Natural killer cell treated with Interleukin-12 subunit alpha and Interleukin-12 subunit beta and Interleukin-15 and Interleukin-18, amount 100 ng/mL, for 72 hours (primary cell): Measurements from ENCODE around the gene RIN2. TPM values are rescaled to one million over a fixed set of nuclear protein-coding genes. Genes with fewer than 3 reads are reported as not detected.
"Not testable (repeated sequence)": the region's sequence is repeated elsewhere in the genome, so short reads cannot be mapped to it uniquely, and the experiment has no call there.

ENCODE experiments used
- ATAC-seq, 2 donors: fragments of 150-1000 bp; cut with Tn5 transposase in 1 of 2; sonication (Bioruptor Pico), chemical (Tn5 transposase) in 1 of 2; 2 replicates each; pipeline ENCODE4 v1.10.0; 2021
- DNase-seq: peaks from one replicate; pipeline ENCODE4 v3.0.0; 2022; ENCODE audit warnings: low spot score
- H3K27ac Mint-ChIP-seq, 2 donors: 1 replicate in 1 of 2; 2 replicates in 1 of 2; pipeline ENCODE4 v1.8.0; 2022; ENCODE audit warnings: mixed read lengths in 2 of 2, mild to moderate bottlenecking in 1 of 2, moderate library complexity in 1 of 2
- H3K27me3 Mint-ChIP-seq, 2 donors: 1 replicate in 1 of 2; 2 replicates in 1 of 2; pipeline ENCODE4 v1.8.0; 2022; ENCODE audit warnings: mixed read lengths in 2 of 2
- H3K36me3 Mint-ChIP-seq: one replicate; pipeline ENCODE4 v1.8.0; 2022; ENCODE audit warnings: mixed read lengths
- H3K4me1 Mint-ChIP-seq, 2 donors: 1 replicate in 1 of 2; 2 replicates in 1 of 2; pipeline ENCODE4 v1.8.0; 2022; ENCODE audit warnings: low read depth in 2 of 2, mixed read lengths in 2 of 2, mild to moderate bottlenecking in 1 of 2
- H3K4me3 Mint-ChIP-seq: one replicate; pipeline ENCODE4 v1.8.0; 2022; ENCODE audit warnings: mixed read lengths
- H3K9me3 Mint-ChIP-seq: 2 replicates; pipeline ENCODE4 v1.8.0; 2022; ENCODE audit warnings: mixed read lengths
- total RNA-seq, 2 donors: library from RNA; stranded (reverse); gene quantifications; one replicate each; pipeline ENCODE4 v1.2.3, GENCODE V29; 2022

The RIN2 gene
- total RNA-seq, 2 donors from 2014 or later, result not detected

GRCh38 chr20:19793716-19794115 is 35.7 kb downstream of the RIN2 start:
- no peak for DNase-seq
- no peak overlapping the region for H3K27ac Mint-ChIP-seq

GRCh38 chr20:19794941-19795340 is 36.9 kb downstream of the RIN2 start:
- ATAC-seq (no peak), DNase-seq (no peak)
- peaks cover 9 to 13% of the 10 kb centered on the region in 2 donors for H3K27me3 Mint-ChIP-seq
- H3K4me3 Mint-ChIP-seq, result no peak overlapping the region
- H3K4me1 Mint-ChIP-seq, result no peaks in the 10 kb centered on the region
- H3K9me3 Mint-ChIP-seq, result no peaks in the 10 kb centered on the region
- H3K36me3 Mint-ChIP-seq, result no peaks in the 10 kb centered on the region
- no peak overlapping the region for H3K27ac Mint-ChIP-seq

More at GRCh38 chr20:19793716-19794115, 35.7 kb downstream of the RIN2 start:
- H3K9me3 Mint-ChIP-seq, result no peaks in the 10 kb centered on the region
- no peaks in the 10 kb centered on the region for H3K4me1 Mint-ChIP-seq
- no peak overlapping the region for H3K4me3 Mint-ChIP-seq
- no peak for ATAC-seq
- H3K27me3 Mint-ChIP-seq, result peaks cover 16 to 19% of the 10 kb centered on the region in 2 donors
- no peaks in the 10 kb centered on the region for H3K36me3 Mint-ChIP-seq

- no peak for ATAC-seq
Measured at GRCh38 chr20:19799325-19799724, 41.3 kb downstream of the RIN2 start.

GRCh38 chr20:19802099-19802491 is 44.0 kb downstream of the RIN2 start:
- Mint-ChIP-seq H3K27me3 (peaks cover 8 to 10% of the 10 kb centered on the region in 2 donors), H3K36me3 (no peaks in the 10 kb centered on the region), H3K27ac (no peak overlapping the region), H3K4me3 (no peak overlapping the region), H3K9me3 (no peaks in the 10 kb centered on the region), H3K4me1 (no peaks in the 10 kb centered on the region)
- ATAC-seq (no peak), DNase-seq (no peak)

More at GRCh38 chr20:19799325-19799724, 41.3 kb downstream of the RIN2 start:
- Mint-ChIP-seq H3K27ac (no peak overlapping the region), H3K4me1 (no peaks in the 10 kb centered on the region), H3K27me3 (peaks cover 6 to 7% of the 10 kb centered on the region in 2 donors), H3K9me3 (no peaks in the 10 kb centered on the region), H3K36me3 (no peaks in the 10 kb centered on the region), H3K4me3 (no peak overlapping the region)
- no peak for DNase-seq

GRCh38 chr20:19802492-19803158 is 44.6 kb downstream of the RIN2 start:
- peaks cover 8 to 10% of the 10 kb centered on the region in 2 donors for H3K27me3 Mint-ChIP-seq
- DNase-seq (no peak), ATAC-seq (peak; percentile 44 to 52)
- H3K9me3 Mint-ChIP-seq, result no peaks in the 10 kb centered on the region
- no peak overlapping the region for H3K27ac Mint-ChIP-seq
- H3K4me1 Mint-ChIP-seq, result no peaks in the 10 kb centered on the region
- no peak overlapping the region for H3K4me3 Mint-ChIP-seq
- H3K36me3 Mint-ChIP-seq, result no peaks in the 10 kb centered on the region

GRCh38 chr20:19806276-19806675 is 48.2 kb downstream of the RIN2 start:
- H3K9me3 Mint-ChIP-seq, H3K36me3 Mint-ChIP-seq, H3K4me3 Mint-ChIP-seq, H3K4me1 Mint-ChIP-seq, H3K27ac Mint-ChIP-seq, ATAC-seq, DNase-seq: not testable (repeated sequence)
- peaks cover 13 to 15% of the 10 kb centered on the region in 2 donors for H3K27me3 Mint-ChIP-seq

- Mint-ChIP-seq H3K4me1 (no peaks in the 10 kb centered on the region), H3K27ac (no peak overlapping the region), H3K9me3 (no peaks in the 10 kb centered on the region), H3K4me3 (no peak overlapping the region), H3K27me3 (peaks cover 13 to 15% of the 10 kb centered on the region in 2 donors), H3K36me3 (no peaks in the 10 kb centered on the region)
- DNase-seq (no peak), ATAC-seq (no peak)
Measured at GRCh38 chr20:19806806-19807190, 48.7 kb downstream of the RIN2 start.

- peaks cover 13 to 18% of the 10 kb centered on the region in 2 donors for H3K27me3 Mint-ChIP-seq
- no peaks in the 10 kb centered on the region for H3K36me3 Mint-ChIP-seq
- no peak for DNase-seq
- no peak overlapping the region for H3K4me3 Mint-ChIP-seq
- ATAC-seq, result no peak
- H3K4me1 Mint-ChIP-seq, result no peaks in the 10 kb centered on the region
- H3K27ac Mint-ChIP-seq, result no peak overlapping the region
- H3K9me3 Mint-ChIP-seq, result no peaks in the 10 kb centered on the region
Measured at GRCh38 chr20:19807191-19807945, 49.3 kb downstream of the RIN2 start.
